ENCODE data around the gene TROAP. TPM values are rescaled to one million over a fixed set of nuclear protein-coding genes. Genes with fewer than 3 reads are reported as not detected.
"Not testable (repeated sequence)": the region's sequence is repeated elsewhere in the genome, so short reads cannot be mapped to it uniquely, and the experiment has no call there.

TROAP gene
- total RNA-seq, 1 donor from 2014 or later: 31.7 TPM

GRCh38 chr12:49375406-49375805 is 52.4 kb downstream of the TROAP start:
- DNase-seq (ENCODE audit: low read depth): no peak
- TF ChIP-seq, protein P1, sequence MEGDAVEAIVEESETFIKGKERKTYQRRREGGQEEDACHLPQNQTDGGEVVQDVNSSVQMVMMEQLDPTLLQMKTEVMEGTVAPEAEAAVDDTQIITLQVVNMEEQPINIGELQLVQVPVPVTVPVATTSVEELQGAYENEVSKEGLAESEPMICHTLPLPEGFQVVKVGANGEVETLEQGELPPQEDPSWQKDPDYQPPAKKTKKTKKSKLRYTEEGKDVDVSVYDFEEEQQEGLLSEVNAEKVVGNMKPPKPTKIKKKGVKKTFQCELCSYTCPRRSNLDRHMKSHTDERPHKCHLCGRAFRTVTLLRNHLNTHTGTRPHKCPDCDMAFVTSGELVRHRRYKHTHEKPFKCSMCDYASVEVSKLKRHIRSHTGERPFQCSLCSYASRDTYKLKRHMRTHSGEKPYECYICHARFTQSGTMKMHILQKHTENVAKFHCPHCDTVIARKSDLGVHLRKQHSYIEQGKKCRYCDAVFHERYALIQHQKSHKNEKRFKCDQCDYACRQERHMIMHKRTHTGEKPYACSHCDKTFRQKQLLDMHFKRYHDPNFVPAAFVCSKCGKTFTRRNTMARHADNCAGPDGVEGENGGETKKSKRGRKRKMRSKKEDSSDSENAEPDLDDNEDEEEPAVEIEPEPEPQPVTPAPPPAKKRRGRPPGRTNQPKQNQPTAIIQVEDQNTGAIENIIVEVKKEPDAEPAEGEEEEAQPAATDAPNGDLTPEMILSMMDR (conservative IDR thresholded peaks at IDR 0.05; ENCODE audit: low read depth, low read length): no peak
- H3K4me3 ChIP-seq (ENCODE audit: low read depth, low read length): no peak overlapping the region

GRCh38 chr12:49377386-49377785 is 54.3 kb downstream of the TROAP start:
- TF ChIP-seq, protein P1 (conservative IDR thresholded peaks at IDR 0.05; ENCODE audit: low read depth, low read length): no peak
- H3K4me3 ChIP-seq (ENCODE audit: low read depth, low read length): no peak overlapping the region
- DNase-seq (ENCODE audit: low read depth): no peak

GRCh38 chr12:49380184-49380583 is 57.1 kb downstream of the TROAP start:
- not testable (repeated sequence) for DNase-seq (ENCODE audit: low read depth); H3K4me3 ChIP-seq (ENCODE audit: low read depth, low read length)

Other genes with a start within 250 kb of the TROAP start
- gene DHH, start 228.5 kb upstream of the TROAP start, total RNA-seq: 0.14 and 0.52 TPM in 2 replicates
- 21.8 and 37.8 TPM in 2 replicates for gene LMBR1L, start 212.4 kb upstream of the TROAP start, total RNA-seq
- gene TUBA1B, start 191.9 kb upstream of the TROAP start, total RNA-seq: 2,565 and 4,770 TPM in 2 replicates
- gene TUBA1A, start 134.2 kb upstream of the TROAP start, total RNA-seq: 929 and 1,025 TPM in 2 replicates
- gene TUBA1C, start 58.2 kb upstream of the TROAP start, total RNA-seq: 1,483 and 2,573 TPM in 2 replicates
- 1.1 TPM in 1 of 2 replicates, not detected in the other for gene PRPH, start 28.1 kb upstream of the TROAP start, total RNA-seq
- gene C1QL4, start 13.9 kb downstream of the TROAP start, total RNA-seq: not detected in 2 replicates
- 0.40 and 1.0 TPM in 2 replicates for gene DNAJC22, start 23.6 kb downstream of the TROAP start, total RNA-seq
- 14.9 and 29.9 TPM in 2 replicates for gene SPATS2, start 44.2 kb downstream of the TROAP start, total RNA-seq
- 0.07 and 0.12 TPM in 2 replicates for gene KCNH3, start 215.8 kb downstream of the TROAP start, total RNA-seq
- gene MCRS1, start 244.9 kb downstream of the TROAP start, total RNA-seq: 62.4 and 118 TPM in 2 replicates